ENCODE data around the gene CDHR1.

- TF ChIP-seq CTCF (IDR thresholded peaks at IDR 0.05) (no peak), SIN3A (IDR thresholded peaks at IDR 0.05; ENCODE audit: borderline replicate concordance, insufficient read depth, low read depth, low read length) (no peak), TCF7L2 (IDR thresholded peaks at IDR 0.05; ENCODE audit: low read depth, low read length) (no peak)
These were observed 32.3 kb downstream of the CDHR1 start for GRCh38 chr10:84226616-84227015.

Measured in Panc1 (cell line).